GM12865 (cell line): ENCODE measurements around the gene CBX8.

Experiments used
- DNase-seq: peaks from one replicate; pipeline ENCODE4 v3.0.0; 2010; ENCODE audit warnings: low read depth
- H3K4me3 ChIP-seq: 2 replicates; pipeline ENCODE4 v1.5.1; 2011; ENCODE audit warnings: mild to moderate bottlenecking, low read depth, low read length, control low read depth
- TF ChIP-seq, protein P1 (sequence below): IDR thresholded peaks from 2 replicates; pipeline ENCODE4 v1.5.1; 2011; ENCODE audit warnings: low read length, control low read depth, low read depth, inconsistent platforms; ENCODE audit not compliant: insufficient read depth; ENCODE audit errors: missing control alignments

The CBX8 gene

GRCh38 chr17:79815836-79816461 lies 19.1 kb upstream of the CBX8 start:
- TF ChIP-seq, protein P1, sequence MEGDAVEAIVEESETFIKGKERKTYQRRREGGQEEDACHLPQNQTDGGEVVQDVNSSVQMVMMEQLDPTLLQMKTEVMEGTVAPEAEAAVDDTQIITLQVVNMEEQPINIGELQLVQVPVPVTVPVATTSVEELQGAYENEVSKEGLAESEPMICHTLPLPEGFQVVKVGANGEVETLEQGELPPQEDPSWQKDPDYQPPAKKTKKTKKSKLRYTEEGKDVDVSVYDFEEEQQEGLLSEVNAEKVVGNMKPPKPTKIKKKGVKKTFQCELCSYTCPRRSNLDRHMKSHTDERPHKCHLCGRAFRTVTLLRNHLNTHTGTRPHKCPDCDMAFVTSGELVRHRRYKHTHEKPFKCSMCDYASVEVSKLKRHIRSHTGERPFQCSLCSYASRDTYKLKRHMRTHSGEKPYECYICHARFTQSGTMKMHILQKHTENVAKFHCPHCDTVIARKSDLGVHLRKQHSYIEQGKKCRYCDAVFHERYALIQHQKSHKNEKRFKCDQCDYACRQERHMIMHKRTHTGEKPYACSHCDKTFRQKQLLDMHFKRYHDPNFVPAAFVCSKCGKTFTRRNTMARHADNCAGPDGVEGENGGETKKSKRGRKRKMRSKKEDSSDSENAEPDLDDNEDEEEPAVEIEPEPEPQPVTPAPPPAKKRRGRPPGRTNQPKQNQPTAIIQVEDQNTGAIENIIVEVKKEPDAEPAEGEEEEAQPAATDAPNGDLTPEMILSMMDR, result no peak
- no peak overlapping the region for H3K4me3 ChIP-seq
- DNase-seq, result no peak

GRCh38 chr17:79814974-79815835 lies 18.3 kb upstream of the CBX8 start:
- DNase-seq, result no peak
- H3K4me3 ChIP-seq, result no peak overlapping the region
- TF ChIP-seq, protein P1, result no peak

DNA sequence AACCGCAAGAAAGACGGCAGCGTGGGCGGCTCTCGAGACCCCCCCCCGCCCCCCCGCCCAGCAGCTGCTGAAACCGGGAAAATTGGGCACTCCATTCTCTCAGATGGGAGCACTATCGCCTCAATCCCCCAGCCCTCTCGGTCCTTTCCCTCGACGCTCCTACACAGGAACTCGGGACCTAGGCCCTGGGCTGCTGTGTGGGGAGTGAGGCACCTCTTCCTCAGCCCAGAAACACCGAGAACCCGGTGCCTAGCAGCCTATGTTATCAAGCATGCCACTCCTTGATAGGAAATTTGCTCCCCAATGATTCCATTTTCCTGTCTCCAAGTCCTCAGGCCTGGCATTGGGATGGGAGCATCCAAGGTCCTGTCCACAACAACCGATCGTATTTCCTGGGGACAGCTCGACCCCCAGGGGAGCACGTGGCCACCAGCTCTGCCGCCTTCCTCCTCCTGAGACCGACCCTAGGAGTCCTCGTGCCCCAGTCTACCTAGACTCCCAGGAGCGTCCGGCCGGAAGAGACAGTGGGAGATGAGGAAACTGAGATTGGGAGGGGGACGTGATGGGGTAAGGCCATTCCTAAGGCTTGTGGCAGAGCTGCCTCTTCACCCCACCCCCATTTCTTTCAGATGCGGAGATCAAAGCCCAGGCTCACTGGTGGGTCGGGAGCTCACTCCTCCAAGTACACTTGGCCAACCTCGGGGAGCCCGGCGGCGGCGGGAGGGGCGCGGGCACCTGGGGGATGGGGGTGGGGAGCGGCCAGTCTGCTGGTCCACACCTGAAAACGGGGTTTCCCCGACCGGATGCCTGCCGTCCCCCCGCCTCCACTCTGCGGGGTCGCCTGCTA lies 17.5 kb upstream of the CBX8 start:
- TF ChIP-seq, protein P1, result no peak
- no peak overlapping the region for H3K4me3 ChIP-seq
- DNase-seq, result no peak

DNA sequence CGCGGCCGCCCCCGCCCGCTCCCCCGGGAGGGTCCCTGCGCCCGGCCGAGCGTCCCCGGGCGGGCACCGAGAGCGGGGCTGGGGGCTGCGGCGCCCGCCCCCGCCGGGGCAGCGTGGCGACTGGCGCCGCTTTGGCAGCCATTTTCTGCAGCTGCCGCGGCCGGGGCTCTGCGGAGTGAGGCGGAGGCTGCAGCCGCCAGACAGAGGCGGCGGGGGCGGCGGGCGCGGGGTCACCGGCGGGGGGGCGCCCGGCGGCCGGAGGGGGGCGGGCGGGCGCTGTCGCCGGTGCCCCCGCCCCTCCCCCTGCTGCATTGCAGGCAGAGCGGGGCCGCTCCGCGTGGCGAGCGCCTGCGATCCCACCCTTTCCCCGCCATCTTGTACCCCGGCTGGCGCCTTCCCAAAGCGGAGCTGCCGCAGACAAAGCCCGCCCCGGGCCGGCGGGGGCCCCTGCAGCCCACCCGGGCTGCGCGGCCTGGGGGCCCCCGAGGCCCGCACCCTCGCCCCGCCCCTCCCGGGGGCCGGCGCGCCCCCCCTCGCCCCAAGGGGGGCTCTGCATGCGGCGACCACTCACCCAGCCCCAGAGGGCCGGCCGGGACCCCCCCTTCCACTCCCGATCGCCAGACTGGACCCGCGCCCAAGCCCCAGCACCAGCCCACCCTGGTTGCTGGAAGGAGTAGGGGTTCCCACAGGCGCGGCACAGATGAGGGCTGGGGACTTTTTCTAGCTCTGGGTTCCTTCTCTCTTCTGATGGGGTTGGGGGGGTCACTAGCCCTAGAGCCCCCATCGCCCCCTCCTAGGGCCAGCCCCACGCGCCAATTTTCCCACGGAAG lies 16.6 kb upstream of the CBX8 start:
- H3K4me3 ChIP-seq, result peak overlapping the region; percentile 18
- TF ChIP-seq, protein P1, result no peak
- DNase-seq, result peak; percentile 47

GRCh38 chr17:79812353-79813258 lies 15.7 kb upstream of the CBX8 start:
- TF ChIP-seq, protein P1, result no peak
- peak overlapping the region; percentile 53 for H3K4me3 ChIP-seq
- DNase-seq, result no peak
